Measurements from ENCODE around the gene ALKBH5.

ALKBH5 gene

GRCh38 chr17:18157354-18157985 is 26.2 kb upstream of the ALKBH5 start:
- Histone ChIP-seq H3K36me3 (ENCODE audit: control insufficient read depth, insufficient read depth, low read length) (no peaks in the 10 kb centered on the region), H3K27ac (ENCODE audit: low read length) (no peak overlapping the region), H3K4me3 (ENCODE audit: low read length) (no peak overlapping the region), H3K27me3 (ENCODE audit: control insufficient read depth, insufficient read depth, low read length) (no peaks in the 10 kb centered on the region), H3K4me1 (ENCODE audit: control insufficient read depth, insufficient read depth, low read length) (0 out of 2 replicates have a peak, but pooled peaks cover 5% of the 10 kb centered on the region), H3K9me3 (ENCODE audit: control insufficient read depth, insufficient read depth, low read length) (no peaks in the 10 kb centered on the region)
- no peak for DNase-seq (ENCODE audit: low read depth, low spot score)
- WGBS (ENCODE audit: insufficient coverage, insufficient read length) = no CpG with 5 or more reads among the region's 22 CpGs

DNA sequence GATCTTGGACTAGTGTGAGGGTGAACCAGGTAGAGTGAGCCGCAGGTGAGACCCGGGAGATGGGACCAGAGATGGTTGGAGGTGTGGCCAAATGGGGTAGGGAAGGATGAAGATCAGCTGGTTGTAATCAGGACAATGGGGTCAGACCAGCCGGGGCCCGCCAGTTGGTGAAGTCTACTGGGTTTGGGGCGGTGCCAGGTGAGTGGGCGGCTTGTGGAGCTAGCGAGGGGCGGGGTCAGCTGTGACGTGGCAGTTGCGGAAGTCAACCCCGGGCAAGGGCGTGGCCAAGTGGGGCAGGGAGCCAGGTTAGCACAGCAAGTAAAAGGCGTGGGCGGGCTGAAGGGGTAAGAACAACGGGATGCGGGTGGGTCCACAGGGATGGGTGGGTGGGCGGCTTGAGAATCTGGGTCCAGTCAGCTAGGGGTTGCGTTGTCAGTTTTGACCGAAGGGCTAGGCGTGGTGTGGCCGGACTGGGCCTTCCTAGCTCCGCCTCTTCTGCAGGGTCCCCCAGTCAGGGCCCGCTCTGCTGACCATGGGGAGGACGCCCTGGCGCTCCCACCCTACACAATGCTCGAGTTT is 25.5 kb upstream of the ALKBH5 start:
- peak overlapping the region; percentile 57; the same call in 1 of the 2 replicates for H3K4me3 ChIP-seq (ENCODE audit: low read length)
- peak; percentile 94 for DNase-seq (ENCODE audit: low read depth, low spot score)
- WGBS (ENCODE audit: insufficient coverage, insufficient read length) = no CpG with 5 or more reads among the region's 26 CpGs
- no peak overlapping the region for H3K27ac ChIP-seq (ENCODE audit: low read length)
- no peaks in the 10 kb centered on the region for H3K36me3 ChIP-seq (ENCODE audit: control insufficient read depth, insufficient read depth, low read length)
- no peaks in the 10 kb centered on the region for H3K9me3 ChIP-seq (ENCODE audit: control insufficient read depth, insufficient read depth, low read length)
- H3K27me3 ChIP-seq (ENCODE audit: control insufficient read depth, insufficient read depth, low read length) = no peaks in the 10 kb centered on the region
- 0 out of 2 replicates have a peak, but pooled peaks cover 3% of the 10 kb centered on the region for H3K4me1 ChIP-seq (ENCODE audit: control insufficient read depth, insufficient read depth, low read length)

- no peak overlapping the region for H3K27ac ChIP-seq (ENCODE audit: low read length)
- H3K4me3 ChIP-seq (ENCODE audit: low read length) = no peak overlapping the region
- 0 out of 2 replicates have a peak, but pooled peaks cover 1% of the 10 kb centered on the region for H3K4me1 ChIP-seq (ENCODE audit: control insufficient read depth, insufficient read depth, low read length)
- no peaks in the 10 kb centered on the region for H3K9me3 ChIP-seq (ENCODE audit: control insufficient read depth, insufficient read depth, low read length)
- no CpG with 5 or more reads among the region's 3 CpGs for whole genome bisulfite sequencing (ENCODE audit: insufficient coverage, insufficient read length)
- DNase-seq (ENCODE audit: low read depth, low spot score) = no peak
- H3K27me3 ChIP-seq (ENCODE audit: control insufficient read depth, insufficient read depth, low read length) = no peaks in the 10 kb centered on the region
- H3K36me3 ChIP-seq (ENCODE audit: control insufficient read depth, insufficient read depth, low read length) = no peaks in the 10 kb centered on the region
These were observed 24.0 kb upstream of the ALKBH5 start for GRCh38 chr17:18159551-18160120.

DNA sequence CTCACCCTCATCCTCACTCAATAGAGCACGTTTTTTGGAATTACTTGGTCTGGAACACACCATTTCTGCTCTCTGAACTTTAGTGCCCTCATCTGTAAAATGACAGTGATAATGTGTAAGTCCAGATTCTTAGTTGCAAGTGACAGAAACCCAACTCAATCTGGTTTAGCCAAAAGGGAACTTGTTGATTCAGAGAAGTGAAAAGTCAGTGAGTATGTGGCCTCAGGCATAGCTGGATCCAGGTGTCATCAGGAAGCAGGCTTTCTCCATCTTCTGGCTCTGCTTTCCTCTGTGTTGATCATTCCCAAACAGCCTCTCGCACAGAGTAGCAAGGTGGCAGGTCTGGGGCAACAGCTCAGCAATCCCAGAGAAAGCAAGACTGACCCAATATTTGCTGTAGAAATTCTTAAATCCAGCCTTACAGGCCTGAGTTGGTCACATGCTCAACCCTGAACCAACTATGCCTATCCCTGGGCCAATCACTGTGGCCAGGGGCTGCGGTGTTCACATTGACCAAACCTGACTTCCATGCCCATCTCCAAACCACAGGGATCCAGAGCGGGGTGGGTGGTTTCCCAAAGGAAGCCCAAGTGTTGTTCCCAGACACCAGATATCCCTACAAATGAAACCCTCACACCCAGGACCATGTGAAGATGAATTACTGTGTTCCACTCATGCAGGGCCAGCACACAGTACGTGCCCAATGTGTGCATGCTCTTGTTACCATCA is 23.3 kb upstream of the ALKBH5 start:
- H3K27me3 ChIP-seq (ENCODE audit: control insufficient read depth, insufficient read depth, low read length) = no peaks in the 10 kb centered on the region
- no peak for DNase-seq (ENCODE audit: low read depth, low spot score)
- no CpG with 5 or more reads among the region's 5 CpGs for whole genome bisulfite sequencing (ENCODE audit: insufficient coverage, insufficient read length)
- H3K36me3 ChIP-seq (ENCODE audit: control insufficient read depth, insufficient read depth, low read length) = no peaks in the 10 kb centered on the region
- H3K27ac ChIP-seq (ENCODE audit: low read length) = no peak overlapping the region
- no peaks in the 10 kb centered on the region for H3K9me3 ChIP-seq (ENCODE audit: control insufficient read depth, insufficient read depth, low read length)
- H3K4me1 ChIP-seq (ENCODE audit: control insufficient read depth, insufficient read depth, low read length) = 0 out of 2 replicates have a peak, but pooled peaks cover 1% of the 10 kb centered on the region
- H3K4me3 ChIP-seq (ENCODE audit: low read length) = no peak overlapping the region

GRCh38 chr17:18161207-18162145 is 22.2 kb upstream of the ALKBH5 start:
- no CpG with 5 or more reads among the region's 12 CpGs for WGBS (ENCODE audit: insufficient coverage, insufficient read length)
- no peak for DNase-seq (ENCODE audit: low read depth, low spot score)
- Histone ChIP-seq H3K27ac (ENCODE audit: low read length) (no peak overlapping the region), H3K4me3 (ENCODE audit: low read length) (no peak overlapping the region), H3K9me3 (ENCODE audit: control insufficient read depth, insufficient read depth, low read length) (no peaks in the 10 kb centered on the region), H3K4me1 (ENCODE audit: control insufficient read depth, insufficient read depth, low read length) (0 out of 2 replicates have a peak, but pooled peaks cover 1% of the 10 kb centered on the region), H3K27me3 (ENCODE audit: control insufficient read depth, insufficient read depth, low read length) (no peaks in the 10 kb centered on the region), H3K36me3 (ENCODE audit: control insufficient read depth, insufficient read depth, low read length) (no peaks in the 10 kb centered on the region)

- H3K4me3 ChIP-seq (ENCODE audit: low read length) = no peak overlapping the region
- DNase-seq (ENCODE audit: low read depth, low spot score) = no peak
- no peaks in the 10 kb centered on the region for H3K27me3 ChIP-seq (ENCODE audit: control insufficient read depth, insufficient read depth, low read length)
- H3K4me1 ChIP-seq (ENCODE audit: control insufficient read depth, insufficient read depth, low read length) = no peaks in the 10 kb centered on the region; the same call in 1 of the 2 replicates
- WGBS (ENCODE audit: insufficient coverage, insufficient read length) = no CpG with 5 or more reads among the region's 7 CpGs
- no peaks in the 10 kb centered on the region for H3K9me3 ChIP-seq (ENCODE audit: control insufficient read depth, insufficient read depth, low read length)
- H3K36me3 ChIP-seq (ENCODE audit: control insufficient read depth, insufficient read depth, low read length) = no peaks in the 10 kb centered on the region
- no peak overlapping the region for H3K27ac ChIP-seq (ENCODE audit: low read length)
These were observed 20.1 kb upstream of the ALKBH5 start for GRCh38 chr17:18163547-18163946.

DNA sequence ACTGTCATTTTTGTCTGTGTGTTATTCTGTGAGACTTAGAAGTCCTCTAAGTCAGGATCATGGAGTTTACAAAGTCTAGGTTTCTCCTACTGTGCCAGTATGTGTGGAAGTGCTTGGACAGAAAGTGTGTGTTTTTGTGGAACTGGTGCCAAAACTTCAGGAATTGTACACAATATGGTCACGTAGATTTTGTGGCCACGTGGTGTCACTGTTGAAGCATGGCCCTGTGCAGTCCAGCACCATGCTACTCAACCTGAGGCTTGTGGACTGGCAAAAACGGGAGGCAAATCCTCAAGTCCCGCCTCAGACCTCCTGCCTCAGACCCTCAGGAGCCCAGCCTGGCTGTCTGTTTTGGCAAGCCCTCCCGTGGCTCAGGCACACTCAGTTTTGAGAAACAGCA is 16.7 kb upstream of the ALKBH5 start:
- no peak for DNase-seq (ENCODE audit: low read depth, low spot score)
- H3K27me3 ChIP-seq (ENCODE audit: control insufficient read depth, insufficient read depth, low read length) = no peaks in the 10 kb centered on the region
- whole genome bisulfite sequencing (ENCODE audit: insufficient coverage, insufficient read length) = no CpG with 5 or more reads among the region's 5 CpGs

GRCh38 chr17:18167421-18167820 is 16.2 kb upstream of the ALKBH5 start:
- H3K36me3 ChIP-seq (ENCODE audit: control insufficient read depth, insufficient read depth, low read length) = no peaks in the 10 kb centered on the region
- no peak overlapping the region for H3K27ac ChIP-seq (ENCODE audit: low read length)
- no peaks in the 10 kb centered on the region; the same call in 1 of the 2 replicates for H3K4me1 ChIP-seq (ENCODE audit: control insufficient read depth, insufficient read depth, low read length)
- no peaks in the 10 kb centered on the region for H3K9me3 ChIP-seq (ENCODE audit: control insufficient read depth, insufficient read depth, low read length)
- no peaks in the 10 kb centered on the region for H3K27me3 ChIP-seq (ENCODE audit: control insufficient read depth, insufficient read depth, low read length)
- no peak overlapping the region for H3K4me3 ChIP-seq (ENCODE audit: low read length)
- DNase-seq (ENCODE audit: low read depth, low spot score) = no peak
- no CpG with 5 or more reads among the region's 10 CpGs for whole genome bisulfite sequencing (ENCODE audit: insufficient coverage, insufficient read length)

More for the DNA sequence above, 16.7 kb upstream of the ALKBH5 start:
- Histone ChIP-seq H3K4me3 (ENCODE audit: low read length) (no peak overlapping the region), H3K4me1 (ENCODE audit: control insufficient read depth, insufficient read depth, low read length) (no peaks in the 10 kb centered on the region; the same call in 1 of the 2 replicates), H3K27ac (ENCODE audit: low read length) (no peak overlapping the region), H3K9me3 (ENCODE audit: control insufficient read depth, insufficient read depth, low read length) (no peaks in the 10 kb centered on the region), H3K36me3 (ENCODE audit: control insufficient read depth, insufficient read depth, low read length) (no peaks in the 10 kb centered on the region)

GRCh38 chr17:18172531-18173278 is 10.9 kb upstream of the ALKBH5 start:
- Histone ChIP-seq H3K4me1 (ENCODE audit: control insufficient read depth, insufficient read depth, low read length) (no peaks in the 10 kb centered on the region; the same call in 1 of the 2 replicates), H3K27me3 (ENCODE audit: control insufficient read depth, insufficient read depth, low read length) (no peaks in the 10 kb centered on the region), H3K36me3 (ENCODE audit: control insufficient read depth, insufficient read depth, low read length) (no peaks in the 10 kb centered on the region), H3K9me3 (ENCODE audit: control insufficient read depth, insufficient read depth, low read length) (no peaks in the 10 kb centered on the region), H3K4me3 (ENCODE audit: low read length) (no peak overlapping the region), H3K27ac (ENCODE audit: low read length) (no peak overlapping the region)
- DNase-seq (ENCODE audit: low read depth, low spot score) = no peak
- no CpG with 5 or more reads among the region's 3 CpGs for WGBS (ENCODE audit: insufficient coverage, insufficient read length)
